ENCODE measurements around the gene ONECUT3. TPM values are rescaled to one million over a fixed set of nuclear protein-coding genes. Genes with fewer than 3 reads are reported as not detected.

The ONECUT3 gene
- total and polyA plus RNA-seq, 4 experiments from 2014 or later = not detected

- peaks cover 0 to 8% (median 0%) of the 10 kb centered on the region in 8 donors for H3K9me3 Mint-ChIP-seq
- CTCF ChIA-PET (ENCODE audit: partially characterized antibody) = interaction anchor here (0.9 kb wide), 1 partner anchor 15 kb away, joined by 3 read pairs; no protein-coding TSS in a partner anchor
- POLR2A ChIA-PET (ENCODE audit: partially characterized antibody) = no interaction called here
- H3K4me1 Mint-ChIP-seq = peaks cover 0 to 2% (median 0%) of the 10 kb centered on the region in 4 donors
- no peak overlapping the region for H3K27ac Mint-ChIP-seq
- no peak overlapping the region for H3K4me3 ChIP-seq (ENCODE audit: low read length in 2 of 2)
- H3K9me3 ChIP-seq (ENCODE audit: control insufficient read depth in 1 of 2, low read length in 2 of 2) = no peaks in the 10 kb centered on the region
- no peak overlapping the region for H3K27ac ChIP-seq (ENCODE audit: low read depth, low read length)
- intact Hi-C loops (cut with micrococcal nuclease) = no loop called here
- no peaks in the 10 kb centered on the region for H3K36me3 Mint-ChIP-seq
- no peaks in the 10 kb centered on the region for H3K36me3 ChIP-seq (ENCODE audit: insufficient read depth, low read length)
- no peak overlapping the region for H3K4me3 Mint-ChIP-seq
- H3K27me3 Mint-ChIP-seq = peaks cover 40 to 45% of the 10 kb centered on the region in 2 donors
- DNase-seq = peak in 1 of 5 donors; percentile 10
- peaks cover 50% of the 10 kb centered on the region for H3K27me3 ChIP-seq (ENCODE audit: insufficient read depth, low read length)
- H3K4me1 ChIP-seq (ENCODE audit: insufficient read depth, low read length) = peaks cover 4% of the 10 kb centered on the region
Observed at GRCh38 chr19:1763648-1764639, 10.6 kb downstream of the ONECUT3 start.

- intact Hi-C loops (cut with micrococcal nuclease) = loop anchor here (5.0 kb wide), 1 partner anchor 48 kb away; the partner anchor contains the start of gene ATP8B3
- Histone ChIP-seq H3K4me1 (ENCODE audit: insufficient read depth, low read length) (peaks cover 4% of the 10 kb centered on the region), H3K27me3 (ENCODE audit: insufficient read depth, low read length) (peaks cover 49% of the 10 kb centered on the region), H3K36me3 (ENCODE audit: insufficient read depth, low read length) (no peaks in the 10 kb centered on the region), H3K27ac (ENCODE audit: low read depth, low read length) (no peak overlapping the region), H3K9me3 (ENCODE audit: control insufficient read depth in 1 of 2, low read length in 2 of 2) (no peaks in the 10 kb centered on the region), H3K4me3 (ENCODE audit: low read length in 2 of 2) (no peak overlapping the region)
- no peak overlapping the region for H3K4me3 Mint-ChIP-seq
- H3K9me3 Mint-ChIP-seq = peaks cover 0 to 8% (median 0%) of the 10 kb centered on the region in 8 donors
- ChIA-PET POLR2A (ENCODE audit: partially characterized antibody) (no interaction called here), CTCF (ENCODE audit: partially characterized antibody) (interaction anchor here (1.2 to 1.3 kb wide), 2 partner anchors 10 to 92 kb away, joined by 3 read pairs; no protein-coding TSS in a partner anchor)
- H3K4me1 Mint-ChIP-seq = peaks cover 0 to 2% (median 0%) of the 10 kb centered on the region in 4 donors
- peak in 1 of 5 donors; percentile 5 for DNase-seq
- H3K36me3 Mint-ChIP-seq = no peaks in the 10 kb centered on the region
- peaks cover 42 to 43% of the 10 kb centered on the region in 2 donors for H3K27me3 Mint-ChIP-seq
- H3K27ac Mint-ChIP-seq = peak overlapping the region in 1 of 7 donors; percentile 57
Observed at GRCh38 chr19:1764729-1765128, 11.4 kb downstream of the ONECUT3 start.

- Mint-ChIP-seq H3K27me3 (peaks cover 42 to 48% of the 10 kb centered on the region in 2 donors), H3K9me3 (peaks cover 0 to 11% (median 5%) of the 10 kb centered on the region in 8 donors), H3K4me3 (peak overlapping the region in 1 of 8 donors; percentile 35), H3K4me1 (peaks cover 0 to 2% (median 0%) of the 10 kb centered on the region in 4 donors), H3K27ac (no peak overlapping the region), H3K36me3 (no peaks in the 10 kb centered on the region)
- peaks cover 48% of the 10 kb centered on the region for H3K27me3 ChIP-seq (ENCODE audit: insufficient read depth, low read length)
- no peaks in the 10 kb centered on the region for H3K36me3 ChIP-seq (ENCODE audit: insufficient read depth, low read length)
- H3K27ac ChIP-seq (ENCODE audit: low read depth, low read length) = no peak overlapping the region
- no peak overlapping the region for H3K4me3 ChIP-seq (ENCODE audit: low read length in 2 of 2)
- H3K9me3 ChIP-seq (ENCODE audit: control insufficient read depth in 1 of 2, low read length in 2 of 2) = no peaks in the 10 kb centered on the region
- H3K4me1 ChIP-seq (ENCODE audit: insufficient read depth, low read length) = peaks cover 4% of the 10 kb centered on the region
- ChIA-PET CTCF (ENCODE audit: partially characterized antibody) (interaction anchor here (1.2 to 1.3 kb wide), 2 partner anchors 10 to 92 kb away, joined by 3 read pairs; no protein-coding TSS in a partner anchor), POLR2A (ENCODE audit: partially characterized antibody) (no interaction called here)
- peak in 1 of 5 donors; percentile 22 for DNase-seq
- intact Hi-C loops (cut with micrococcal nuclease) = loop anchor here (5.0 kb wide), 1 partner anchor 47 kb away; the partner anchor contains the start of gene ATP8B3
Observed at GRCh38 chr19:1765232-1765903, 12.1 kb downstream of the ONECUT3 start.

- Histone ChIP-seq H3K36me3 (ENCODE audit: insufficient read depth, low read length) (no peaks in the 10 kb centered on the region), H3K4me1 (ENCODE audit: insufficient read depth, low read length) (peaks cover 4% of the 10 kb centered on the region), H3K9me3 (ENCODE audit: control insufficient read depth in 1 of 2, low read length in 2 of 2) (peaks cover 0 to 5% of the 10 kb centered on the region in 2 donors), H3K4me3 (ENCODE audit: low read length in 2 of 2) (no peak overlapping the region), H3K27ac (ENCODE audit: low read depth, low read length) (no peak overlapping the region), H3K27me3 (ENCODE audit: insufficient read depth, low read length) (peaks cover 51% of the 10 kb centered on the region)
- DNase-seq = peak in 1 of 5 donors; percentile 30
- ChIA-PET CTCF (ENCODE audit: partially characterized antibody) (interaction anchor here (1.2 to 2.0 kb wide), 4 partner anchors 9 to 220 kb away, joined by 3 to 10 read pairs (median 4); no protein-coding TSS in a partner anchor), POLR2A (ENCODE audit: partially characterized antibody) (no interaction called here)
- intact Hi-C loops (cut with micrococcal nuclease) = loop anchor here (2.0 to 5.0 kb wide), 2 partner anchors 46 to 487 kb away; partner anchors contain the start of gene ATP8B3
- peaks cover 0 to 2% (median 0%) of the 10 kb centered on the region in 4 donors for H3K4me1 Mint-ChIP-seq
- peaks cover 43 to 53% of the 10 kb centered on the region in 2 donors for H3K27me3 Mint-ChIP-seq
- H3K9me3 Mint-ChIP-seq = peaks cover 0 to 19% (median 12%) of the 10 kb centered on the region in 8 donors
- H3K27ac Mint-ChIP-seq = no peak overlapping the region
- H3K36me3 Mint-ChIP-seq = no peaks in the 10 kb centered on the region
- peak overlapping the region in 1 of 8 donors; percentile 35 for H3K4me3 Mint-ChIP-seq
Observed at GRCh38 chr19:1765904-1766799, 12.8 kb downstream of the ONECUT3 start.

- Mint-ChIP-seq H3K27me3 (peaks cover 39 to 50% of the 10 kb centered on the region in 2 donors), H3K9me3 (peaks cover 0 to 21% (median 17%) of the 10 kb centered on the region in 8 donors), H3K27ac (no peak overlapping the region), H3K4me1 (peaks cover 0 to 2% (median 0%) of the 10 kb centered on the region in 4 donors), H3K4me3 (no peak overlapping the region), H3K36me3 (no peaks in the 10 kb centered on the region)
- Histone ChIP-seq H3K9me3 (ENCODE audit: control insufficient read depth in 1 of 2, low read length in 2 of 2) (peaks cover 0 to 9% of the 10 kb centered on the region in 2 donors), H3K4me3 (ENCODE audit: low read length in 2 of 2) (no peak overlapping the region), H3K4me1 (ENCODE audit: insufficient read depth, low read length) (peaks cover 4% of the 10 kb centered on the region), H3K27ac (ENCODE audit: low read depth, low read length) (no peak overlapping the region), H3K36me3 (ENCODE audit: insufficient read depth, low read length) (no peaks in the 10 kb centered on the region), H3K27me3 (ENCODE audit: insufficient read depth, low read length) (peaks cover 54% of the 10 kb centered on the region)
- ChIA-PET POLR2A (ENCODE audit: partially characterized antibody) (no interaction called here), CTCF (ENCODE audit: partially characterized antibody) (interaction anchor here (0.7 to 2.0 kb wide), 3 partner anchors 16 to 221 kb away, joined by 3 to 10 read pairs (median 6); no protein-coding TSS in a partner anchor)
- intact Hi-C loops (cut with micrococcal nuclease) = loop anchor here (1.0 to 5.0 kb wide), 5 partner anchors 45 to 488 kb away; partner anchors contain the start of gene ATP8B3
- peak in 1 of 5 donors; percentile 9 for DNase-seq
Observed at GRCh38 chr19:1766800-1767352, 13.6 kb downstream of the ONECUT3 start.

GRCh38 chr19:1767464-1767933 lies 14.2 kb downstream of the ONECUT3 start:
- no peak overlapping the region for H3K27ac ChIP-seq (ENCODE audit: low read depth, low read length)
- H3K4me3 ChIP-seq (ENCODE audit: low read length in 2 of 2) = no peak overlapping the region
- intact Hi-C loops (cut with micrococcal nuclease) = loop anchor here (1.0 to 5.0 kb wide), 5 partner anchors 45 to 489 kb away; partner anchors contain the start of gene ATP8B3
- DNase-seq = peak; percentile 40 to 61 (median 47)
- peaks cover 0 to 9% of the 10 kb centered on the region in 2 donors for H3K9me3 ChIP-seq (ENCODE audit: control insufficient read depth in 1 of 2, low read length in 2 of 2)
- H3K36me3 ChIP-seq (ENCODE audit: insufficient read depth, low read length) = no peaks in the 10 kb centered on the region
- POLR2A ChIA-PET (ENCODE audit: partially characterized antibody) = no interaction called here
- CTCF ChIA-PET (ENCODE audit: partially characterized antibody) = interaction anchor here (0.7 to 2.0 kb wide), 4 partner anchors 15 to 221 kb away, joined by 3 to 10 read pairs (median 6); no protein-coding TSS in a partner anchor
- Mint-ChIP-seq H3K27me3 (peaks cover 41 to 51% of the 10 kb centered on the region in 2 donors), H3K27ac (no peak overlapping the region), H3K36me3 (no peaks in the 10 kb centered on the region), H3K9me3 (peaks cover 0 to 23% (median 19%) of the 10 kb centered on the region in 8 donors), H3K4me1 (peaks cover 0 to 2% (median 0%) of the 10 kb centered on the region in 4 donors), H3K4me3 (no peak overlapping the region)
- H3K4me1 ChIP-seq (ENCODE audit: insufficient read depth, low read length) = peaks cover 4% of the 10 kb centered on the region
- peaks cover 54% of the 10 kb centered on the region for H3K27me3 ChIP-seq (ENCODE audit: insufficient read depth, low read length)

Data from CD4-positive, alpha-beta memory T cell (primary cell).